Keratinocyte (primary cell): Measurements from ENCODE around the gene CCNDBP1. TPM values are rescaled to one million over a fixed set of nuclear protein-coding genes. Genes with fewer than 3 reads are reported as not detected.

ENCODE experiments used
- DNase-seq: peaks from one replicate; pipeline ENCODE4 v3.0.0-alpha.2; 2011; ENCODE audit warnings: low read depth, missing footprints, low spot score
- FAIRE-seq: peaks from 2 replicates; lab custom pipeline; 2011; peaks lifted over from hg19 to GRCh38; lab: Jason Lieb, UNC
- H2AFZ ChIP-seq: 2 replicates; pipeline ENCODE4 v1.6.0; 2012; ENCODE audit warnings: low read length, control low read depth, inconsistent platforms; ENCODE audit not compliant: control insufficient read depth
- H3K27ac ChIP-seq: 2 replicates; pipeline ENCODE4 v1.5.1; 2011; ENCODE audit warnings: low read length; ENCODE audit not compliant: control insufficient read depth, insufficient read depth
- H3K27me3 ChIP-seq: 3 replicates; pipeline ENCODE4 v1.6.0; 2011; ENCODE audit warnings: low read length; ENCODE audit not compliant: control insufficient read depth, insufficient read depth; ENCODE audit errors: extremely low read depth
- H3K36me3 ChIP-seq, 2 experiments: 2 replicates in 1 of 2; 3 replicates in 1 of 2; pipeline ENCODE4 v1.5.1; 2011; ENCODE audit warnings: low read length in 2 of 2, mild to moderate bottlenecking in 1 of 2; ENCODE audit not compliant: control insufficient read depth in 2 of 2, insufficient read depth in 2 of 2; ENCODE audit errors: extremely low read depth in 1 of 2
- H3K4me1 ChIP-seq: 3 replicates; pipeline ENCODE4 v1.5.1; 2011; ENCODE audit warnings: low read length; ENCODE audit not compliant: control insufficient read depth, insufficient read depth; ENCODE audit errors: extremely low read depth
- H3K4me2 ChIP-seq: 3 replicates; pipeline ENCODE4 v1.6.0; 2011; ENCODE audit warnings: low read depth, low read length; ENCODE audit not compliant: control insufficient read depth, insufficient read depth; ENCODE audit errors: extremely low read depth
- H3K4me3 ChIP-seq, 3 experiments: fragments of 200-600 bp in 1 of 3; sonication (generic) in 1 of 3; 2 replicates in 2 of 3; 3 replicates in 1 of 3; pipeline ENCODE4 v1.5.1; 2011 to 2016; ENCODE audit warnings: low read length in 3 of 3, mild to moderate bottlenecking in 3 of 3, control low read depth in 2 of 3, inconsistent platforms in 1 of 3, low read depth in 1 of 3, mixed read lengths in 1 of 3, mixed run types in 1 of 3, moderate library complexity in 1 of 3; ENCODE audit not compliant: control insufficient read depth in 2 of 3, insufficient read depth in 2 of 3; ENCODE audit errors: extremely low read depth in 1 of 3
- H3K79me2 ChIP-seq: 2 replicates; pipeline ENCODE4 v1.6.0; 2012; ENCODE audit warnings: low read length; ENCODE audit not compliant: control insufficient read depth, insufficient read depth
- H3K9ac ChIP-seq: 3 replicates; pipeline ENCODE4 v1.6.0; 2011; ENCODE audit warnings: low read length; ENCODE audit not compliant: control insufficient read depth, insufficient read depth; ENCODE audit errors: extremely low read depth
- H3K9me1 ChIP-seq: 3 replicates; pipeline ENCODE4 v1.6.0; 2011; ENCODE audit warnings: low read length; ENCODE audit not compliant: control insufficient read depth, insufficient read depth; ENCODE audit errors: extremely low read depth
- H3K9me3 ChIP-seq: 2 replicates; pipeline ENCODE4 v1.5.1; 2012; ENCODE audit warnings: low read depth, low read length; ENCODE audit not compliant: control insufficient read depth
- H4K20me1 ChIP-seq: 3 replicates; pipeline ENCODE4 v1.6.0; 2011; ENCODE audit warnings: low read length; ENCODE audit not compliant: control insufficient read depth, insufficient read depth; ENCODE audit errors: extremely low read depth
- CTCF ChIP-seq, 3 experiments: IDR thresholded peaks in 1 of 3; conservative IDR thresholded peaks in 1 of 3; optimal IDR thresholded peaks in 1 of 3; 2 replicates in 2 of 3; 3 replicates in 1 of 3; pipeline versions ENCODE3 to v1.5.1; 2011; ENCODE audit warnings: low read length in 3 of 3, mild to moderate bottlenecking in 3 of 3, moderate library complexity in 2 of 3, control low read depth in 1 of 3, inconsistent platforms in 1 of 3; ENCODE audit not compliant: insufficient read depth in 2 of 3; ENCODE audit errors: extremely low read depth in 1 of 3
- EZH2 ChIP-seq: IDR thresholded peaks from one replicate; pipeline ENCODE4 v1.6.1; 2012; ENCODE audit warnings: inconsistent platforms, mild to moderate bottlenecking, low read length, moderate library complexity
- dilution Hi-C: fragments of 300-500 bp; cut with MboI; formaldehyde crosslinking; loops from one replicate; pipeline ENCODE4 v1.7.0; 2020; ENCODE audit warnings: low sequenced_read_pairs; ENCODE audit not compliant: extremely low pct_ligation_motif_present
- polyA plus RNA-seq, 5 experiments: library from polyadenylated mRNA; depleted of rRNA in 3 of 5; stranded (reverse) in 3 of 5; stranded (forward) in 1 of 5; unstranded in 1 of 5; fragments of >200 nt; gene quantifications; 1 replicate in 1 of 5; 2 replicates in 3 of 5; 3 replicates in 1 of 5; pipeline versions ENCODE4 v1.2.1 to v1.2.3, GENCODE V29; 2011 to 2012; ENCODE audit warnings: missing spikeins in 2 of 5, low read depth in 1 of 5, low replicate concordance in 1 of 5

The CCNDBP1 gene
- polyA plus RNA-seq, 1 donor (not counting 4 experiments of a cell fraction or from before 2014, with no cell fraction given), result 53.5 TPM

GRCh38 chr15:43243020-43243645, 57.9 kb downstream of the CCNDBP1 start:
- no peaks in the 10 kb centered on the region for H3K9me3 ChIP-seq
- dilution Hi-C loops, result no loop called here
- H3K36me3 ChIP-seq, result no peaks in the 10 kb centered on the region
- H3K9ac ChIP-seq, result no peak overlapping the region
- no peak overlapping the region for H3K4me2 ChIP-seq
- H3K27ac ChIP-seq, result no peak overlapping the region
- no peak for TF ChIP-seq CTCF (optimal IDR thresholded peaks at IDR 0.05 in 1 of 3, IDR thresholded peaks at IDR 0.05 in 1 of 3, conservative IDR thresholded peaks at IDR 0.05 in 1 of 3; ENCODE audit: extremely low read depth in 1 of 3, insufficient read depth in 2 of 3, low read length in 3 of 3)
- no peak for TF ChIP-seq EZH2
- DNase-seq (no peak), FAIRE-seq (peak; percentile 13)
- H3K4me1 ChIP-seq, result peaks cover 6% of the 10 kb centered on the region
- no peak overlapping the region for H2AFZ ChIP-seq
- H3K4me3 ChIP-seq, result no peak overlapping the region
- H4K20me1 ChIP-seq, result no peaks in the 10 kb centered on the region
- H3K9me1 ChIP-seq, result no peaks in the 10 kb centered on the region
- H3K79me2 ChIP-seq, result no peaks in the 10 kb centered on the region
- H3K27me3 ChIP-seq, result no peaks in the 10 kb centered on the region

- TF ChIP-seq EZH2 (no peak), CTCF (optimal IDR thresholded peaks at IDR 0.05 in 1 of 3, IDR thresholded peaks at IDR 0.05 in 1 of 3, conservative IDR thresholded peaks at IDR 0.05 in 1 of 3; ENCODE audit: extremely low read depth in 1 of 3, insufficient read depth in 2 of 3, low read length in 3 of 3) (no peak)
Observed at GRCh38 chr15:43244092-43244491, 58.9 kb downstream of the CCNDBP1 start.

More at GRCh38 chr15:43244092-43244491, 58.9 kb downstream of the CCNDBP1 start:
- no peak overlapping the region for H3K9ac ChIP-seq
- H2AFZ ChIP-seq, result no peak overlapping the region
- DNase-seq, result no peak
- H3K9me1 ChIP-seq, result no peaks in the 10 kb centered on the region
- H3K4me1 ChIP-seq, result no peaks in the 10 kb centered on the region
- dilution Hi-C loops, result no loop called here
- H3K9me3 ChIP-seq, result no peaks in the 10 kb centered on the region
- no peak overlapping the region for H3K27ac ChIP-seq
- no peaks in the 10 kb centered on the region for H3K36me3 ChIP-seq
- no peak overlapping the region for H3K4me2 ChIP-seq
- H3K79me2 ChIP-seq, result no peaks in the 10 kb centered on the region
- no peak for FAIRE-seq
- no peaks in the 10 kb centered on the region for H3K27me3 ChIP-seq
- no peak overlapping the region for H3K4me3 ChIP-seq
- no peaks in the 10 kb centered on the region for H4K20me1 ChIP-seq
